Prostate gland (tissue), 2 donors: Measurements from ENCODE around the gene DLGAP4.

Experiments
- CTCF ChIP-seq, 4 experiments: fragments of 200-600 bp in 2 of 4; fragments of 450-650 bp in 2 of 4; sonication (generic) in 2 of 4; IDR thresholded peaks; 1 replicate in 3 of 4; 2 replicates in 1 of 4; pipeline ENCODE4 v1.5.1; 2016 to 2019; ENCODE audit warnings: antibody characterized with exemption in 4 of 4, mild to moderate bottlenecking in 2 of 4, moderate library complexity in 2 of 4
- POLR2A ChIP-seq: fragments of 450-650 bp; IDR thresholded peaks from one replicate; pipeline ENCODE4 v1.6.1; 2016; ENCODE audit warnings: antibody characterized with exemption, mild to moderate bottlenecking

DNA sequence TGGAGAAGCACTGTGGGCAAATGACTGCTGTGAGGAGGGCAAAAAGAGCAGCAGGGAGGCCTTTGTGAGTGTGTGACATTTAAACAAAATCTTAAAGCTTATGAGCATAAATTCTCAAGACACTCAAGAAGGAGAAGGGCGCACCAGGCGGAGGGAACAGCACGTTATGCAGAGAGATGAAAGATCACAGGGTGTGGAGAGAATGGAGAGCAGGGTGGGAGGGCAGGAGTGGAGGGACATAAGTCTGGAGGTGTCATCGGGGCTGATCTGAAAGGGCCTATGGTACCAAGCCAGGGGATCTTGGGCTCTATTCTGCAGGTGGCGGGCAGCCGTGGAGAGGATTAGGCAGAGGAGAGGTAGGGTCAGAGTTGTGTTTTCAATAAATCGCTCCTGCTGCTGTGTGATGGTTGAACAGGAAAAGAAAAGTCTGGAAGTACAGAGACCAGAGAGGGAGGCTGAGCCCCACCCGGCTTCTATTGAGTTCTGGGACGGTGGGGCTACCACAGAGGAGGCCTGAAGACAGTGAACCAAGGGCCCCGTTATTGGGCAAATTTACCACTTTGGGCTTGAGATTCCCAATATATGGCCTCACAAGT is 24.3 kb upstream of the DLGAP4 start:
- TF ChIP-seq CTCF (IDR thresholded peaks at IDR 0.05) (no peak), POLR2A (no peak)
